HL-60 (cell line): ENCODE measurements around the gene STON2.

Experiments used
- DNase-seq, 2 experiments: peaks; one replicate each; pipeline ENCODE4 v3.0.0-alpha.2; 2010 to 2020; ENCODE audit warnings: low read depth in 1 of 2, low spot score in 1 of 2
- H3K27ac ChIP-seq: fragments of 250-450 bp; sonication (Bioruptor Pico); replicated peaks from 2 replicates; pipeline ENCODE4 v1.5.1; 2020; ENCODE audit warnings: mild to moderate bottlenecking, moderate library complexity
- H3K27me3 ChIP-seq: fragments of 250-450 bp; sonication (Bioruptor Pico); 2 replicates; pipeline ENCODE4 v1.5.1; 2021; ENCODE audit warnings: mild to moderate bottlenecking, moderate library complexity; ENCODE audit not compliant: insufficient read depth, poor library complexity, severe bottlenecking
- H3K4me3 ChIP-seq: replicated peaks from 2 replicates; pipeline ENCODE4 v1.5.1; 2011; ENCODE audit warnings: mild to moderate bottlenecking, control low read depth, low read length; ENCODE audit not compliant: insufficient read depth
- CTCF ChIP-seq: IDR thresholded peaks from one replicate; pipeline ENCODE4 v1.5.1; 2011; ENCODE audit warnings: low read length, control low read depth, inconsistent platforms; ENCODE audit not compliant: insufficient read depth
- GABPA ChIP-seq: IDR thresholded peaks from 2 replicates; pipeline ENCODE4 v1.6.1; 2012; ENCODE audit warnings: low read depth
- POLR2AphosphoS5 ChIP-seq: IDR thresholded peaks from 2 replicates; pipeline ENCODE4 v1.6.1; 2012; ENCODE audit warnings: low read depth
- REST ChIP-seq: IDR thresholded peaks from 2 replicates; pipeline ENCODE4 v1.6.1; 2012; ENCODE audit warnings: low read depth; ENCODE audit not compliant: insufficient replicate concordance
- SPI1 ChIP-seq: IDR thresholded peaks from 2 replicates; pipeline ENCODE4 v1.6.1; 2012; ENCODE audit warnings: low read depth, mild to moderate bottlenecking, borderline replicate concordance

The STON2 gene

GRCh38 chr14:81343701-81344100 lies 56.4 kb downstream of the STON2 start:
- no peaks in the 10 kb centered on the region for H3K27me3 ChIP-seq
- H3K27ac ChIP-seq: no peak overlapping the region
- DNase-seq: no peak
- TF ChIP-seq GABPA: no peak
- no peak for TF ChIP-seq POLR2AphosphoS5
- no peak for TF ChIP-seq CTCF
- no peak for TF ChIP-seq REST
- TF ChIP-seq SPI1: no peak
- H3K4me3 ChIP-seq: no peak overlapping the region

- Histone ChIP-seq H3K27me3 (no peaks in the 10 kb centered on the region), H3K27ac (no peak overlapping the region), H3K4me3 (no peak overlapping the region)
- TF ChIP-seq SPI1 (no peak), REST (no peak), POLR2AphosphoS5 (no peak), GABPA (no peak), CTCF (no peak)
- DNase-seq: no peak
These were observed 57.1 kb downstream of the STON2 start for GRCh38 chr14:81342850-81343580.

- TF ChIP-seq GABPA (no peak), CTCF (no peak), REST (no peak), SPI1 (no peak), POLR2AphosphoS5 (no peak)
- Histone ChIP-seq H3K27me3 (no peaks in the 10 kb centered on the region), H3K27ac (no peak overlapping the region), H3K4me3 (no peak overlapping the region)
- no peak for DNase-seq
These were observed 58.3 kb downstream of the STON2 start for GRCh38 chr14:81341781-81342180.
